Peyer's patch (tissue), 4 donors: ENCODE measurements around the gene GPATCH3. TPM values are rescaled to one million over a fixed set of nuclear protein-coding genes. Genes with fewer than 3 reads are reported as not detected.
A peak's percentile ranks its signal among the peaks of the same experiment; 100 is the strongest.
"Not testable (repeated sequence)": the region's sequence is repeated elsewhere in the genome, so short reads cannot be mapped to it uniquely, and the experiment has no call there.

Experiments
- DNase-seq, 3 donors: peaks; one replicate each; pipeline ENCODE4 v3.0.0-alpha.2; 2017 to 2019
- H3K27ac ChIP-seq, 4 donors: fragments of 200-600 bp; sonication (generic); one replicate each; pipeline ENCODE4 v1.5.1; 2016 to 2019
- H3K27me3 ChIP-seq, 2 donors: fragments of 200-600 bp; sonication (generic); one replicate each; pipeline ENCODE4 v1.5.1; 2019
- H3K36me3 ChIP-seq, 3 donors: fragments of 200-600 bp; sonication (generic); one replicate each; pipeline ENCODE4 v1.5.1; 2016 to 2019
- H3K4me1 ChIP-seq, 4 donors: fragments of 200-600 bp; sonication (generic); one replicate each; pipeline ENCODE4 v1.5.1; 2016 to 2019
- H3K4me3 ChIP-seq, 4 donors: fragments of 200-600 bp; sonication (generic); 1 replicate in 3 of 4; 2 replicates in 1 of 4; pipeline ENCODE4 v1.5.1; 2016 to 2019; ENCODE audit warnings: mild to moderate bottlenecking in 1 of 4
- H3K9me3 ChIP-seq, 4 donors: fragments of 200-600 bp; sonication (generic); one replicate each; pipeline ENCODE4 v1.5.1; 2016 to 2019; ENCODE audit warnings: mild to moderate bottlenecking in 1 of 4
- POLR2A ChIP-seq, 2 donors: fragments of 450-650 bp; IDR thresholded peaks; one replicate each; pipeline ENCODE4 v1.5.1; 2017; ENCODE audit warnings: antibody characterized with exemption in 2 of 2, mild to moderate bottlenecking in 2 of 2, moderate library complexity in 2 of 2
- total RNA-seq, 4 donors: library from RNA; depleted of rRNA; stranded (reverse); fragments of >200 nt; gene quantifications; one replicate each; pipeline ENCODE4 v1.1.0, GENCODE V29; 2016
- TF ChIP-seq, protein P1 (sequence below), 6 experiments: fragments of 450-650 bp in 4 of 6; fragments of 200-600 bp in 2 of 6; sonication (generic) in 1 of 6; IDR thresholded peaks; one replicate each; pipeline ENCODE4 v1.5.1; 2017 to 2019; ENCODE audit warnings: antibody characterized with exemption in 6 of 6, mild to moderate bottlenecking in 3 of 6, moderate library complexity in 1 of 6

GPATCH3 gene
- total RNA-seq, 4 donors from 2014 or later = 8.4 to 28.5 (median 14.2) TPM

DNA sequence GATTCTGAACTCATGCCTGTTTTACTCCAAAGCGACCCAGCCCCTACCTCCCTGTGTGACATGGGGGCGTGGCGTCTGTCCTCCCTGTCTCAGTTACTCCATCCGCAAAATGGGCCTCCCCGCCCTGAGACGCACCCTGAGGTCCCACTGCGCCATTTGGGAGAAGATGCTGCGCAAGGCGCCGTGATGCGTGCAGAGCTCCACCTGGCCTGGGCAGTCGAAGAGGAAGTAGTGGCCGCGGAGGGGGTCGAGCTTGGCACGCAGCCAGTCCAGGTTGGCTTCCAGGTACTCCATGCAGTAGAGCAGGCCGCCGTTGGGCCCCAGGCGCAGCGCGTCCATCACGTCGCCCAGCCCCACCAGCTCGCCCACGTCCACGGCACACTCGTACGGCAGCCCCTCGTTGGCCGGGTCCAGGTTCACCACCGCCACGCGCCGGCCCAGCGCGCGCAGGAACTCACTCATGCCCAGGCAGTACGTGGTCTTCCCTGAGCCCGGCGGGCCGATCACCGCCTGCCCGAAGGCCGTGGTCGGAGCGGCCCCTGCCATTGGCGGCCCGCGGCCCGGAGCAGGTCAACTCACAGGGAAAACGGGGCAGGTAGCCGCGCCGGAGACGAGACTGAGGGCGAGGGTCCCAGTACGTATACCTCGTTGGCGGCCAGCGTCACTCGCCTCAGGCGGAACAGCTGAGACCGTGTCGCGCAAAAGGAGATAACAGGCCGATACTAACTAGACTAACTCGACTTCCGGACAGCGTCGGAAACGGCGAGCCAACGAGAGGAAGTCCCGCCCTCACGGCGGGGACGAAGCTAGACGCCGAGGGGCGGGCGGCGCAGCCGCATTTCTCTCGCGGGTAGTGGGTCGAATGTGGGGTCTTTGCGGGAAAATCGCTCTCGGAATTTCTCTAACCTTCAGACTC is 10.5 kb downstream of the GPATCH3 start, which contains the start of gene GPN2:
Gene GPN2 (minus strand): TSS at position 733 of the 916 bp plus-strand sequence. CDS start 187 bp downstream, at position 546.
- H3K36me3 ChIP-seq = peaks cover 0 to 69% (median 3%) of the 10 kb centered on the region in 3 donors
- peak; percentile 84 to 91 (median 86) for DNase-seq

DNA sequence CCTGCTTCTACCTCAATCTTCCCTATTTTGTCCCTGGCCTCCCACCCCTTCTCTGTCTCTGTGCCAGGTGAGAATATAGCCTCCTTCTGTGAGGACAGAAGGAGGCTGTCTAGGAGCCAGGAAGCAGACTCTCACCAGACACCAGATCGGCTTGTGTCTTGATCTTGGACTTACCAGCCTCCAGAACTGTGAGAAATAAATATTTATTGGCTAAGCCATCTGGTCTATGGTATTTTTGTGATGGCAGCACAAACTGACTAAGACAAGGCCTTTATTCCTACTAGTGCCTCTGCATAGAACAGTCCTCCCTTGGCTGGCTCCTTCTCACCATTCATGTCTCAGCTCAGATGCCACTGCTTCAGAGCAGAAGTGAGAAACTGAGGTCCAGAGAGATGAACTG is 12.0 kb downstream of the GPATCH3 start:
- no peaks in the 10 kb centered on the region for H3K9me3 ChIP-seq
- H3K36me3 ChIP-seq = peaks cover 0 to 69% (median 3%) of the 10 kb centered on the region in 3 donors
- no peak for TF ChIP-seq POLR2A (IDR thresholded peaks at IDR 0.05)
- TF ChIP-seq, protein P1, sequence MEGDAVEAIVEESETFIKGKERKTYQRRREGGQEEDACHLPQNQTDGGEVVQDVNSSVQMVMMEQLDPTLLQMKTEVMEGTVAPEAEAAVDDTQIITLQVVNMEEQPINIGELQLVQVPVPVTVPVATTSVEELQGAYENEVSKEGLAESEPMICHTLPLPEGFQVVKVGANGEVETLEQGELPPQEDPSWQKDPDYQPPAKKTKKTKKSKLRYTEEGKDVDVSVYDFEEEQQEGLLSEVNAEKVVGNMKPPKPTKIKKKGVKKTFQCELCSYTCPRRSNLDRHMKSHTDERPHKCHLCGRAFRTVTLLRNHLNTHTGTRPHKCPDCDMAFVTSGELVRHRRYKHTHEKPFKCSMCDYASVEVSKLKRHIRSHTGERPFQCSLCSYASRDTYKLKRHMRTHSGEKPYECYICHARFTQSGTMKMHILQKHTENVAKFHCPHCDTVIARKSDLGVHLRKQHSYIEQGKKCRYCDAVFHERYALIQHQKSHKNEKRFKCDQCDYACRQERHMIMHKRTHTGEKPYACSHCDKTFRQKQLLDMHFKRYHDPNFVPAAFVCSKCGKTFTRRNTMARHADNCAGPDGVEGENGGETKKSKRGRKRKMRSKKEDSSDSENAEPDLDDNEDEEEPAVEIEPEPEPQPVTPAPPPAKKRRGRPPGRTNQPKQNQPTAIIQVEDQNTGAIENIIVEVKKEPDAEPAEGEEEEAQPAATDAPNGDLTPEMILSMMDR (IDR thresholded peaks at IDR 0.05) = no peak
- DNase-seq = no peak
- peaks cover 0 to 24% (median 6%) of the 10 kb centered on the region in 4 donors for H3K4me1 ChIP-seq
- H3K27ac ChIP-seq = no peak overlapping the region
- no peak overlapping the region for H3K4me3 ChIP-seq
- H3K27me3 ChIP-seq = no peaks in the 10 kb centered on the region

More for the DNA sequence above, 10.5 kb downstream of the GPATCH3 start, which contains the start of gene GPN2:
- Histone ChIP-seq H3K4me1 (peaks cover 0 to 24% (median 6%) of the 10 kb centered on the region in 4 donors), H3K9me3 (no peaks in the 10 kb centered on the region), H3K4me3 (peak within 1 kb of the TSS; percentile 74 to 95 (median 84)), H3K27ac (peak within 1 kb of the TSS; percentile 86 to 93 (median 90)), H3K27me3 (no peaks in the 10 kb centered on the region)
- peak; percentile 72 to 76 for TF ChIP-seq POLR2A (IDR thresholded peaks at IDR 0.05)
- TF ChIP-seq, protein P1 (IDR thresholded peaks at IDR 0.05) = no peak

DNA sequence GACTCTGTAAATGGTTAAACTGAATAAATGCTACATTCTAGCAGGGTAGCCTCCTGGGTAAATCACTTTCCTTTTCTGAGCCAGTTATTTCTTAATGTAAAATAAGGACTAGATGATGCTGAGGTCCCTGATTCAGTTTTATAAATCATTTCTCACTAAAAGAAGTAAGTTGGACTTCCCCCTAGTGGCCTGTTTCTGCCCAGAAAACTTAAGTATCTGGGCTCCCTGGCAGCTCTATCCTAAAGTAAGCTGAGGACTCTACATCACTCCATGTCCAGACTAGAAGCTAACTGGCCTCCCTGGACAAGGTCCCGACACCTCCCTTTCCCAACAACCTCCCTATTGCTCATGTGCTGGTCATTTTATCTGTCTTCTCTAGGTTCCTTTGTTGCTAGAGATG is 13.1 kb downstream of the GPATCH3 start:
- no peak for DNase-seq
- H3K9me3 ChIP-seq = no peaks in the 10 kb centered on the region
- peaks cover 0 to 69% (median 3%) of the 10 kb centered on the region in 3 donors for H3K36me3 ChIP-seq
- H3K27me3 ChIP-seq = no peaks in the 10 kb centered on the region
- peaks cover 0 to 24% (median 6%) of the 10 kb centered on the region in 4 donors for H3K4me1 ChIP-seq
- no peak overlapping the region for H3K4me3 ChIP-seq
- TF ChIP-seq, protein P1 (IDR thresholded peaks at IDR 0.05) = peak in 3 of 6 experiments; percentile 37 to 46 (median 40)
- TF ChIP-seq POLR2A (IDR thresholded peaks at IDR 0.05) = no peak
- no peak overlapping the region for H3K27ac ChIP-seq

DNA sequence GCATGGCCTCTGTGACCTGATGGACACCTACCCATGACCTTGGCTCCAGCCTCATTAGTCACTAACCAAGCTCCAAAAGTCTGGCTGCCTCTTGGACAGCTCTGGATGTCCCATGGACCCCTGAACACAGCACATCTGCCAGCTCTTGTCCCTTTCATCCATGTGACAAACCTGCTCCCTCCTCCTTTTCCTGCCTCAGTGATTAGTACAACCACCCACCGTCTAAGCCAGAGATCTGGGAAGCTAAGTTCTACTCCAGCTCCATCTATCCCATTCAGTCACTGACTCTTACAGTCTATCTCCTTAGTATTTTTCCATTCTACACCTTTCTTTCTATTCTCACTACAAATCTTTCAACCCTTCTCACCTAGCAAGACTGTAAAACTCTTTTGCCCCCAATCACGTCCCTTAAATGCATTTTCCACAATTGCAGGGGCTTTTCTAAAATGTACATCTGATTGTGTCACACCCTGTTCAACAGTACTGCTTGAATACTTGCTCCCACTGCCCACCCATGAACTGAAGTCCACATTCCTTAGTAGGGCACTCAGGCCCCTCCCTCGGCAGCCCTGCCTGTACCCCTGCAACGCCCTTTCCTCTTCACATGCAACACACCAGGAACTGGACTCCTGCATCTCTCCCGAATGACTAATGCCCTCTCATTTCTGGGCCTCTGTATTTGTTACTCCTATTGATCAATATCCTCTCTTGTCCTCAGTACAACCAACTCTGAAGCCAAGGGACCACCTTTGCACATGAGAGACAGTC is 17.4 kb downstream of the GPATCH3 start:
- Histone ChIP-seq H3K9me3 (no peaks in the 10 kb centered on the region), H3K36me3 (peaks cover 0 to 99% (median 3%) of the 10 kb centered on the region in 3 donors), H3K27me3 (no peaks in the 10 kb centered on the region), H3K27ac (no peak overlapping the region), H3K4me1 (peaks cover 0 to 7% (median 0%) of the 10 kb centered on the region in 4 donors), H3K4me3 (no peak overlapping the region)
- DNase-seq = no peak
- no peak for TF ChIP-seq POLR2A (IDR thresholded peaks at IDR 0.05)
- TF ChIP-seq, protein P1 (IDR thresholded peaks at IDR 0.05) = no peak

DNA sequence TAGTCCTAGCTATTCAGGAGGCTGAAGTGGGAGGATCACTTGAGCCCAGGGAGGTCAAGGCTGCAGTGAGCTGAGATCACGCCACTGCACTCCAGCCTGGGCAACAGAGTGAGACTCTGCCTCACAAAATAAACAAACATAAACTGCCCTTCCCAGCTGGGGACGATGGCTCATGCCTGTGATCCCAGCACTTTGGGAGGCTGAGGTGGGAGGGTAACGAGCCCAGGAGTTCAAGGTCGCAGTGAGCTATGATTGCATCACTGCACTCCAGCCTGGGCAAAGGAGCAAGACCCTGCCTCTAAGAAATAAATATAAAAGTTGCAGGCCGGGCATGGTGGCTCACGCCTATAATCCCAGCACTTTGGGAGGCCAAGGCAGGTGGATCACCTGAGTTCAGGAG is 18.7 kb downstream of the GPATCH3 start:
- Histone ChIP-seq H3K36me3 (peaks cover 0 to 90% (median 3%) of the 10 kb centered on the region in 3 donors), H3K4me1 (peaks cover 0 to 18% (median 0%) of the 10 kb centered on the region in 4 donors)
- H3K9me3 ChIP-seq, H3K4me3 ChIP-seq, DNase-seq, H3K27ac ChIP-seq, H3K27me3 ChIP-seq: not testable (repeated sequence)
